Left ventricle myocardium inferior (tissue), 1 donor: ENCODE results near the gene TMEM255A. TPM values are rescaled to one million over a fixed set of nuclear protein-coding genes. Genes with fewer than 3 reads are reported as not detected.

Experiments
- DNase-seq: peaks from one replicate; pipeline ENCODE4 v3.0.0-alpha.2; 2020
- H3K27ac ChIP-seq: fragments of 200-600 bp; replicated peaks from 2 replicates; pipeline ENCODE4 v1.8.0; 2021
- H3K27me3 ChIP-seq: fragments of 200-600 bp; 2 replicates; pipeline ENCODE4 v1.8.0; 2021; ENCODE audit warnings: low read depth
- H3K36me3 ChIP-seq: fragments of 200-600 bp; 2 replicates; pipeline ENCODE4 v1.8.0; 2021
- H3K4me1 ChIP-seq: fragments of 200-600 bp; 2 replicates; pipeline ENCODE4 v1.8.0; 2021
- H3K4me3 ChIP-seq: fragments of 200-600 bp; 2 replicates; pipeline ENCODE4 v1.8.0; 2021; ENCODE audit warnings: mild to moderate bottlenecking, moderate library complexity
- H3K9me3 ChIP-seq: fragments of 200-600 bp; replicated peaks from 2 replicates; pipeline ENCODE4 v1.8.0; 2021
- intact Hi-C: fragments of 100-400 bp; cut with micrococcal nuclease; formaldehyde crosslinking; loops from one replicate; pipeline ENCODE4 v1.11.0; 2022
- total RNA-seq: library from RNA; stranded (reverse); fragmentation: NEBNext Ultra II Directional; extraction: Animal tissue kit (Norgen Biotek cat#: 25700); gene quantifications from one replicate; pipeline ENCODE4 v1.2.1, GENCODE V29; 2021
- TF ChIP-seq, protein P1 (sequence below): fragments of 200-600 bp; IDR thresholded peaks from 2 replicates; pipeline ENCODE4 v1.8.0; 2021; ENCODE audit warnings: antibody characterized with exemption, mild to moderate bottlenecking, borderline replicate concordance
- donor health status: DM: no; HTN: yes; CAD: no; lungs with severe emphysema.

The TMEM255A gene
- total RNA-seq, 1 donor from 2014 or later, result 0.38 TPM

DNA sequence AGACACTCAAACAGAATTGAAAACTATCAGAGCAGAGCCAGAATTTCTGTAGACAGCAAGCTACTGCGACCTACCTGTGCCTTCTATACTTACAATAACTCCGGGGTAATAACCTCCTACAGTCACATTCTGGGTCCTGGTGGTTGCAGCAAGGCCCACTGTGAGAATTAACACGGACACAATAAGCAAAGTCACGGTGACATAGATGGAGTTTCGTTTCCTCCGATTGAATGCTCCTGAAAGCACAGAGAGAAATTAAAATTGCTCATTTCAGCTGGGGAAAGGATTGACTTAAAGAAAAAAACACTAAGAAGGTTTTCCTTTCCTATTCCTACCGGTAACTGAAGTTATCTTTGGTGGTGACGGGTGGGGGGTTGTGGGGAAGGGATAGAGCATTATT is 7.0 kb downstream of the TMEM255A start:
- no peaks in the 10 kb centered on the region for H3K36me3 ChIP-seq
- TF ChIP-seq, protein P1, sequence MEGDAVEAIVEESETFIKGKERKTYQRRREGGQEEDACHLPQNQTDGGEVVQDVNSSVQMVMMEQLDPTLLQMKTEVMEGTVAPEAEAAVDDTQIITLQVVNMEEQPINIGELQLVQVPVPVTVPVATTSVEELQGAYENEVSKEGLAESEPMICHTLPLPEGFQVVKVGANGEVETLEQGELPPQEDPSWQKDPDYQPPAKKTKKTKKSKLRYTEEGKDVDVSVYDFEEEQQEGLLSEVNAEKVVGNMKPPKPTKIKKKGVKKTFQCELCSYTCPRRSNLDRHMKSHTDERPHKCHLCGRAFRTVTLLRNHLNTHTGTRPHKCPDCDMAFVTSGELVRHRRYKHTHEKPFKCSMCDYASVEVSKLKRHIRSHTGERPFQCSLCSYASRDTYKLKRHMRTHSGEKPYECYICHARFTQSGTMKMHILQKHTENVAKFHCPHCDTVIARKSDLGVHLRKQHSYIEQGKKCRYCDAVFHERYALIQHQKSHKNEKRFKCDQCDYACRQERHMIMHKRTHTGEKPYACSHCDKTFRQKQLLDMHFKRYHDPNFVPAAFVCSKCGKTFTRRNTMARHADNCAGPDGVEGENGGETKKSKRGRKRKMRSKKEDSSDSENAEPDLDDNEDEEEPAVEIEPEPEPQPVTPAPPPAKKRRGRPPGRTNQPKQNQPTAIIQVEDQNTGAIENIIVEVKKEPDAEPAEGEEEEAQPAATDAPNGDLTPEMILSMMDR, result no peak
- H3K9me3 ChIP-seq, result no peaks in the 10 kb centered on the region
- intact Hi-C loops, result no loop called here
- no peak for DNase-seq
- peaks cover 6% of the 10 kb centered on the region for H3K4me1 ChIP-seq
- peaks cover 40% of the 10 kb centered on the region for H3K27me3 ChIP-seq
- no peak overlapping the region for H3K27ac ChIP-seq
- H3K4me3 ChIP-seq, result no peak overlapping the region

DNA sequence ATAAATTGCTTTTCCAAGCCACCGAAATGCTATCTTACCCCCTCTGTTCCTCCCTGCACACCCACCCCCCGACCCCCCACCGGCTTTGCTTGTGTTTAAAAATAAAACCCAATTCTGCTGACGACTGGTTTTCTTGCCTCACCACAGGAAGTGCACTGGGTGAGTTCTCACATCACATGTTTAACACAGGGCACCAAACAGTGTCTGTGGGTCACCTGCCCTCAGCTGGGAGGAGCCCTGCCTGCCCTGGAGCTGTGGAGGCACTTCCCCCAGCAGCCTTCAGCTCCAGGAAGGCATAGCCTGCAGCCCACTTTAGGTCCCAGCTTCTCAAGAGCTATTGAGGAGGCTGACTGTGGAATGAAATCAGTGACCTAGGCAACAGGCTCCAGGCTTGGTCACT is 8.8 kb downstream of the TMEM255A start:
- Histone ChIP-seq H3K9me3 (no peaks in the 10 kb centered on the region), H3K4me1 (no peaks in the 10 kb centered on the region), H3K4me3 (no peak overlapping the region), H3K36me3 (no peaks in the 10 kb centered on the region), H3K27me3 (peaks cover 22% of the 10 kb centered on the region), H3K27ac (no peak overlapping the region)
- TF ChIP-seq, protein P1, result no peak
- intact Hi-C loops, result no loop called here
- DNase-seq, result no peak

DNA sequence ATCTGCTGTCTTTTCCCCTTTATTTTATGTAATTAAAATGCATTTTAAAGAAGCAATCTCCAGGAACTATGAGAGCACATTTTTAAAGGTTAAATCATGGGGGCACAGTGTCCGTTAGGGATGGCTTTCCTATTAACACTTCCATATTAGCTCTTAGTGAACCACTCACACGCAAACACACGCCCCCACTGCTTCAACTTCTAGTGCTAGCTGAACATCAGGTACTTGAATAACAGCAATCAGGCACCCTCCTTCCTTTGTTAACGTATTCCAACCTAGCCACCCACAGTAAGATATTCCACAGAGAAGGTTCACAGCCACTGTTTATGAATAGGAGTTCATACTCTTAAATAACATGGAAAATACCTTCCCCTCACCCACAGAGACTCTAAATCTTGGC is 9.3 kb downstream of the TMEM255A start:
- TF ChIP-seq, protein P1, result no peak
- intact Hi-C loops, result no loop called here
- Histone ChIP-seq H3K4me1 (no peaks in the 10 kb centered on the region), H3K36me3 (no peaks in the 10 kb centered on the region), H3K27ac (no peak overlapping the region), H3K4me3 (no peak overlapping the region), H3K9me3 (no peaks in the 10 kb centered on the region), H3K27me3 (peaks cover 22% of the 10 kb centered on the region)
- no peak for DNase-seq

DNA sequence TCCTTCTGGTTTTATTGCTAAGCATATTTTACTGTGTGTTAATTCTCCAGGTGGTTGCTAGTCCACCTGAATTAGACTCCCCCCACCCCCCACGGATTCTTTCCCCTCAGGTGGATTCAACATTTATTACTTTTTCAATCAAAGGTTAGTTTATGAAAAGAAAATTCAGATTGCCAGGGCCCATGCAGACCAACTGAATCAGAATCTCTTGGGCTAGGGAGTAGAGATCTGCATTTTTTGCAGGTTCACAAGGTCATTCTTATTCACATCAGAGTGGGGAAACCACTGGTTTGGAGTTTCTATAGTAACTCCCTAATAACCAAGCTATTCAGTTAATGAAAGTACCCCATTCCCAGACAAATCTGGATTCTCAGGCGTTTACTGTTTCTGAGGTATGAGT is 9.8 kb downstream of the TMEM255A start:
- intact Hi-C loops, result no loop called here
- no peaks in the 10 kb centered on the region for H3K36me3 ChIP-seq

DNA sequence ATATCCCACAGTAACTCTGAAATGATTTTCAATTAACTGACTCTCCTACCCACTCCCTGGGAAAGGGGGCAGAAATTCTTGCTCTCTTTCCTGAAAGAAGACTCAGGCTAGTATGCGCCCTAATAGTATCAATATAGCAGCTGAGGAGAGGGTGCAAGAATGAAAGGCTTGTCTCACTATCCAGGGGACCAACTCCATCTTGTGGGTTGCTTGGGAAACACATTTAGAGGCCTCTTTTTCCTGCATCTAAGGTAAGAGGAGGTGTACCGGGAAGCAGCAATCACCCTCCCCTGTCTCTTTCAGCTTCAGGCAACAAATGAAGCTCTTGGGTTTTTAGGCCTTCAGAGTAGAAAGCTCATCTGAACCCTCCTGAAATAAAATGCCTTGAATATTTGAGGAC is 11.3 kb downstream of the TMEM255A start:
- H3K27me3 ChIP-seq, result peaks cover 10% of the 10 kb centered on the region
- H3K9me3 ChIP-seq, result no peaks in the 10 kb centered on the region
- TF ChIP-seq, protein P1, result peak; percentile 34
- no peak for DNase-seq
- H3K36me3 ChIP-seq, result no peaks in the 10 kb centered on the region
- H3K27ac ChIP-seq, result no peak overlapping the region
- intact Hi-C loops, result no loop called here
- no peak overlapping the region for H3K4me3 ChIP-seq
- no peaks in the 10 kb centered on the region for H3K4me1 ChIP-seq

More for the DNA sequence above, 9.8 kb downstream of the TMEM255A start:
- H3K27me3 ChIP-seq, result peaks cover 20% of the 10 kb centered on the region
- H3K27ac ChIP-seq, result no peak overlapping the region
- TF ChIP-seq, protein P1, result no peak
- H3K4me3 ChIP-seq, result no peak overlapping the region
- no peak for DNase-seq
- H3K9me3 ChIP-seq, result no peaks in the 10 kb centered on the region
- H3K4me1 ChIP-seq, result no peaks in the 10 kb centered on the region

DNA sequence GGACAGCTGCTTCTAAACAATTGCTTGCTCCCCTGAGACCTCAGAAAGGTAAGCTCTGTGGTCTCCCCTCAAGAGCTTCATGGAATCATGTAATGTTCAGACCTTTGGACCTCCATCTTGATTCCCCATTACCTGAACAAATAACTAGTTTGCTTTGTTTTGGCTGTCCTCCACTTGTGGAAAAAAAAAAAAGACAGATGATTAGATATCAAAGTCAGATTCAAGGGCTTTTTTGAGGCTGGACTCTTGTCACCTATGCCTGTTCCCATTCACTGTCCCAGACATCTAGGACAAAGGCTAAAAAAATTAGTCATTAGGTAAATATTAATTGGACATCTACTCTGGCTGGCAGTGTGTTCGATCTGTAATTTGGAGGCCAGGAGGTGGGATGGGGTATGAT is 13.3 kb downstream of the TMEM255A start:
- Histone ChIP-seq H3K27me3 (no peaks in the 10 kb centered on the region), H3K4me1 (no peaks in the 10 kb centered on the region), H3K9me3 (no peaks in the 10 kb centered on the region), H3K27ac (no peak overlapping the region), H3K4me3 (no peak overlapping the region), H3K36me3 (no peaks in the 10 kb centered on the region)
- DNase-seq, result no peak
- TF ChIP-seq, protein P1, result no peak
- intact Hi-C loops, result no loop called here
